Hepatocyte (in vitro differentiated cells): Measurements from ENCODE around the gene MORC1.

Experiments
- EZH2phosphoT487 ChIP-seq: fragments of 200-600 bp; sonication (generic); IDR thresholded peaks from one replicate; pipeline ENCODE4 v1.6.1; 2018; ENCODE audit warnings: antibody characterized with exemption, mild to moderate bottlenecking, low read depth, moderate library complexity; ENCODE audit not compliant: unreplicated experiment, severe bottlenecking
- TF ChIP-seq, protein P1 (sequence below): fragments of 200-600 bp; sonication (generic); IDR thresholded peaks from 2 replicates; pipeline ENCODE4 v1.5.1; 2016; ENCODE audit warnings: antibody characterized with exemption, mild to moderate bottlenecking; ENCODE audit not compliant: poor library complexity

GRCh38 chr3:108931035-108931434 lies 186.9 kb downstream of the MORC1 start:
- TF ChIP-seq, protein P1, sequence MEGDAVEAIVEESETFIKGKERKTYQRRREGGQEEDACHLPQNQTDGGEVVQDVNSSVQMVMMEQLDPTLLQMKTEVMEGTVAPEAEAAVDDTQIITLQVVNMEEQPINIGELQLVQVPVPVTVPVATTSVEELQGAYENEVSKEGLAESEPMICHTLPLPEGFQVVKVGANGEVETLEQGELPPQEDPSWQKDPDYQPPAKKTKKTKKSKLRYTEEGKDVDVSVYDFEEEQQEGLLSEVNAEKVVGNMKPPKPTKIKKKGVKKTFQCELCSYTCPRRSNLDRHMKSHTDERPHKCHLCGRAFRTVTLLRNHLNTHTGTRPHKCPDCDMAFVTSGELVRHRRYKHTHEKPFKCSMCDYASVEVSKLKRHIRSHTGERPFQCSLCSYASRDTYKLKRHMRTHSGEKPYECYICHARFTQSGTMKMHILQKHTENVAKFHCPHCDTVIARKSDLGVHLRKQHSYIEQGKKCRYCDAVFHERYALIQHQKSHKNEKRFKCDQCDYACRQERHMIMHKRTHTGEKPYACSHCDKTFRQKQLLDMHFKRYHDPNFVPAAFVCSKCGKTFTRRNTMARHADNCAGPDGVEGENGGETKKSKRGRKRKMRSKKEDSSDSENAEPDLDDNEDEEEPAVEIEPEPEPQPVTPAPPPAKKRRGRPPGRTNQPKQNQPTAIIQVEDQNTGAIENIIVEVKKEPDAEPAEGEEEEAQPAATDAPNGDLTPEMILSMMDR: no peak
- TF ChIP-seq EZH2phosphoT487: no peak
